ENCODE data around the gene MAGEA11. TPM values are rescaled to one million over a fixed set of nuclear protein-coding genes. Genes with fewer than 3 reads are reported as not detected.
"Not testable (repeated sequence)": the region's sequence is repeated elsewhere in the genome, so short reads cannot be mapped to it uniquely, and the experiment has no call there.

Gene MAGEA11
- not detected for total RNA-seq
- long read RNA-seq, donor 1, result 0 reads
- long read RNA-seq, donor 2, result 0 reads

GRCh38 chrX:149711545-149712236, at the start of gene MAGEA11:
MAGEA11 (plus strand) TSS chrX:149712060; CDS start chrX:149713160, 1,100 bp downstream.
- no peak for DNase-seq (ENCODE audit: low spot score)
- intact Hi-C loops (cut with DNase I), result no loop called here

GRCh38 chrX:149675088-149675487, 36.8 kb upstream of the MAGEA11 start:
- DNase-seq (ENCODE audit: low spot score); intact Hi-C loops (cut with DNase I): not testable (repeated sequence)

- intact Hi-C loops (cut with DNase I), result not testable (repeated sequence)
Measured at GRCh38 chrX:149675554-149675953, 36.3 kb upstream of the MAGEA11 start.

GRCh38 chrX:149679164-149679678, 32.6 kb upstream of the MAGEA11 start:
- intact Hi-C loops (cut with DNase I); DNase-seq (ENCODE audit: low spot score): not testable (repeated sequence)

More at GRCh38 chrX:149675554-149675953, 36.3 kb upstream of the MAGEA11 start:
- not testable (repeated sequence) for DNase-seq (ENCODE audit: low spot score)

- DNase-seq (ENCODE audit: low spot score), result no peak
- intact Hi-C loops (cut with DNase I), result no loop called here
Measured at GRCh38 chrX:149681182-149681581, 30.7 kb upstream of the MAGEA11 start.

- intact Hi-C loops (cut with DNase I), result no loop called here
- no peak for DNase-seq (ENCODE audit: low spot score)
Measured at GRCh38 chrX:149682031-149682430, 29.8 kb upstream of the MAGEA11 start.

GRCh38 chrX:149682956-149683947, 28.6 kb upstream of the MAGEA11 start:
- no peak for DNase-seq (ENCODE audit: low spot score)
- intact Hi-C loops (cut with DNase I), result no loop called here

GRCh38 chrX:149683966-149684730, 27.7 kb upstream of the MAGEA11 start:
- intact Hi-C loops (cut with DNase I), result no loop called here
- DNase-seq (ENCODE audit: low spot score), result no peak

GRCh38 chrX:149687991-149688390, 23.9 kb upstream of the MAGEA11 start:
- intact Hi-C loops (cut with DNase I), result no loop called here
- DNase-seq (ENCODE audit: low spot score), result no peak

GRCh38 chrX:149688552-149688951, 23.3 kb upstream of the MAGEA11 start:
- intact Hi-C loops (cut with DNase I), result no loop called here
- DNase-seq (ENCODE audit: low spot score), result no peak

GRCh38 chrX:149691794-149692193, 20.1 kb upstream of the MAGEA11 start:
- DNase-seq (ENCODE audit: low spot score), result no peak
- intact Hi-C loops (cut with DNase I), result no loop called here

GRCh38 chrX:149692686-149693272, 19.1 kb upstream of the MAGEA11 start:
- intact Hi-C loops (cut with DNase I), result not testable (repeated sequence)

GRCh38 chrX:149699761-149700160, 12.1 kb upstream of the MAGEA11 start:
- no peak for DNase-seq (ENCODE audit: low spot score)
- intact Hi-C loops (cut with DNase I), result no loop called here

More at GRCh38 chrX:149692686-149693272, 19.1 kb upstream of the MAGEA11 start:
- not testable (repeated sequence) for DNase-seq (ENCODE audit: low spot score)

GRCh38 chrX:149704664-149705063, 7.2 kb upstream of the MAGEA11 start:
- intact Hi-C loops (cut with DNase I), result no loop called here
- no peak for DNase-seq (ENCODE audit: low spot score)

- DNase-seq (ENCODE audit: low spot score), result no peak
- intact Hi-C loops (cut with DNase I), result no loop called here
Measured at GRCh38 chrX:149707147-149707901, 4.5 kb upstream of the MAGEA11 start.

GRCh38 chrX:149712831-149713230, 971 bp downstream of the MAGEA11 start:
- intact Hi-C loops (cut with DNase I), result no loop called here
- DNase-seq (ENCODE audit: low spot score), result no peak

- intact Hi-C loops (cut with DNase I), result no loop called here
- no peak for DNase-seq (ENCODE audit: low spot score)
Measured at GRCh38 chrX:149713279-149714050, 1.6 kb downstream of the MAGEA11 start.
